ENCODE measurements around the gene DEPDC5.
A peak's percentile ranks its signal among the peaks of the same experiment; 100 is the strongest.

Gene DEPDC5

GRCh38 chr22:31947296-31947695 lies 193.5 kb downstream of the DEPDC5 start:
- TF ChIP-seq CTCF (IDR thresholded peaks at IDR 0.05; ENCODE audit: low read depth, low read length) (peak; percentile 52), MAX (IDR thresholded peaks at IDR 0.05; ENCODE audit: low read depth, low read length) (no peak)
- DNase-seq (ENCODE audit: low read depth), result peak; percentile 68
- peak overlapping the region; percentile 94 for H3K4me3 ChIP-seq (ENCODE audit: low read depth, low read length)

- TF ChIP-seq MYC (IDR thresholded peaks at IDR 0.05; ENCODE audit: low read depth, low read length), result no peak
- TF ChIP-seq MAX (IDR thresholded peaks at IDR 0.05; ENCODE audit: low read depth, low read length), result no peak
- no peak for TF ChIP-seq CTCF (IDR thresholded peaks at IDR 0.05; ENCODE audit: low read depth, low read length)
- no peak for TF ChIP-seq POLR2A (IDR thresholded peaks at IDR 0.05; ENCODE audit: extremely low read depth, insufficient read length)
- DNase-seq (ENCODE audit: low read depth), result no peak
- H3K4me3 ChIP-seq (ENCODE audit: low read depth, low read length), result no peak overlapping the region
Measured at GRCh38 chr22:31948002-31948401, 194.2 kb downstream of the DEPDC5 start.

GRCh38 chr22:31950226-31950625 lies 196.4 kb downstream of the DEPDC5 start:
- DNase-seq (ENCODE audit: low read depth), result no peak
- no peak for TF ChIP-seq MYC (IDR thresholded peaks at IDR 0.05; ENCODE audit: low read depth, low read length)
- TF ChIP-seq CTCF (IDR thresholded peaks at IDR 0.05; ENCODE audit: low read depth, low read length), result no peak
- no peak for TF ChIP-seq MAX (IDR thresholded peaks at IDR 0.05; ENCODE audit: low read depth, low read length)
- TF ChIP-seq POLR2A (IDR thresholded peaks at IDR 0.05; ENCODE audit: extremely low read depth, insufficient read length), result no peak
- H3K4me3 ChIP-seq (ENCODE audit: low read depth, low read length), result no peak overlapping the region

GRCh38 chr22:31951194-31952093 lies 197.6 kb downstream of the DEPDC5 start:
- TF ChIP-seq MYC (IDR thresholded peaks at IDR 0.05; ENCODE audit: low read depth, low read length), result no peak
- no peak for TF ChIP-seq POLR2A (IDR thresholded peaks at IDR 0.05; ENCODE audit: extremely low read depth, insufficient read length)
- no peak for TF ChIP-seq CTCF (IDR thresholded peaks at IDR 0.05; ENCODE audit: low read depth, low read length)
- no peak for TF ChIP-seq MAX (IDR thresholded peaks at IDR 0.05; ENCODE audit: low read depth, low read length)
- no peak for DNase-seq (ENCODE audit: low read depth)
- H3K4me3 ChIP-seq (ENCODE audit: low read depth, low read length), result no peak overlapping the region

GRCh38 chr22:31952094-31952401 lies 198.2 kb downstream of the DEPDC5 start:
- peak; percentile 36 for DNase-seq (ENCODE audit: low read depth)
- no peak overlapping the region for H3K4me3 ChIP-seq (ENCODE audit: low read depth, low read length)
- TF ChIP-seq MYC (IDR thresholded peaks at IDR 0.05; ENCODE audit: low read depth, low read length) (no peak), CTCF (IDR thresholded peaks at IDR 0.05; ENCODE audit: low read depth, low read length) (no peak), MAX (IDR thresholded peaks at IDR 0.05; ENCODE audit: low read depth, low read length) (no peak), POLR2A (IDR thresholded peaks at IDR 0.05; ENCODE audit: extremely low read depth, insufficient read length) (no peak)

Data from NB4 (cell line).